Mesendoderm (in vitro differentiated cells): ENCODE measurements around the gene LMCD1.

Experiments
- DNase-seq: peaks from one replicate; pipeline ENCODE4 v3.0.0; 2013
- H2AK5ac ChIP-seq: 2 replicates; pipeline ENCODE4 v1.6.1; 2013; ENCODE audit warnings: low read length, inconsistent platforms
- H2BK120ac ChIP-seq: 2 replicates; pipeline ENCODE4 v1.6.1; 2013; ENCODE audit warnings: low read depth, mild to moderate bottlenecking, low read length, moderate library complexity, mixed read lengths
- H2BK15ac ChIP-seq: replicated peaks from 2 replicates; pipeline ENCODE4 v1.6.1; 2013; ENCODE audit warnings: low read depth, mild to moderate bottlenecking, moderate library complexity
- H2BK5ac ChIP-seq: 2 replicates; pipeline ENCODE4 v1.6.1; 2013; ENCODE audit warnings: low read length, inconsistent platforms
- H3K18ac ChIP-seq: 2 replicates; pipeline ENCODE4 v1.6.1; 2013; ENCODE audit warnings: mild to moderate bottlenecking, low read length, mixed read lengths
- H3K23ac ChIP-seq: one replicate; pipeline ENCODE4 v1.6.1; 2013; ENCODE audit warnings: low read length
- H3K27ac ChIP-seq: 2 replicates; pipeline ENCODE4 v1.5.1; 2013; ENCODE audit warnings: low read depth, mild to moderate bottlenecking, inconsistent platforms, low read length, moderate library complexity
- H3K27me3 ChIP-seq: 2 replicates; pipeline ENCODE4 v1.6.1; 2013; ENCODE audit warnings: low read length, control low read depth, mild to moderate bottlenecking, inconsistent platforms; ENCODE audit not compliant: insufficient read depth, poor library complexity
- H3K36me3 ChIP-seq: 2 replicates; pipeline ENCODE4 v1.6.1; 2013; ENCODE audit warnings: low read length, inconsistent platforms; ENCODE audit not compliant: control insufficient read depth, insufficient read depth
- H3K4ac ChIP-seq: one replicate; pipeline ENCODE4 v1.6.1; 2013; ENCODE audit warnings: low read depth, mild to moderate bottlenecking, low read length, moderate library complexity
- H3K4me1 ChIP-seq: 2 replicates; pipeline ENCODE4 v1.6.1; 2013; ENCODE audit warnings: low read depth, low read length, inconsistent platforms; ENCODE audit not compliant: control insufficient read depth
- H3K4me2 ChIP-seq: 2 replicates; pipeline ENCODE4 v1.6.1; 2013; ENCODE audit warnings: low read length
- H3K4me3 ChIP-seq: 2 replicates; pipeline ENCODE4 v1.5.1; 2013; ENCODE audit warnings: mild to moderate bottlenecking, low read length
- H3K56ac ChIP-seq: one replicate; pipeline ENCODE4 v1.6.1; 2013; ENCODE audit warnings: low read length
- H3K79me1 ChIP-seq: 2 replicates; pipeline ENCODE4 v1.6.1; 2013; ENCODE audit warnings: low read length, inconsistent platforms
- H3K79me2 ChIP-seq: 2 replicates; pipeline ENCODE4 v1.6.1; 2013; ENCODE audit warnings: mild to moderate bottlenecking, low read length; ENCODE audit not compliant: control insufficient read depth, insufficient read depth
- H3K9ac ChIP-seq: 2 replicates; pipeline ENCODE4 v1.6.1; 2013; ENCODE audit warnings: low read length, inconsistent platforms
- H4K5ac ChIP-seq: one replicate; pipeline ENCODE4 v1.6.1; 2013; ENCODE audit warnings: low read length
- H4K8ac ChIP-seq: one replicate; pipeline ENCODE4 v1.6.1; 2013; ENCODE audit warnings: low read depth, mild to moderate bottlenecking, control low read depth, low read length, moderate library complexity
- WGBS: extraction: QIAGEN DNeasy Blood & Tissue Kit; methylation state at CpG from one replicate; pipeline ENCODE4 v1.1.7; 2013; ENCODE audit warnings: low lambda C conversion rate, missing lambda C conversion rate; ENCODE audit not compliant: insufficient coverage; ENCODE audit errors: extremely low coverage; 5-methylcytosine and 5-hydroxymethylcytosine counted together

LMCD1 gene

DNA sequence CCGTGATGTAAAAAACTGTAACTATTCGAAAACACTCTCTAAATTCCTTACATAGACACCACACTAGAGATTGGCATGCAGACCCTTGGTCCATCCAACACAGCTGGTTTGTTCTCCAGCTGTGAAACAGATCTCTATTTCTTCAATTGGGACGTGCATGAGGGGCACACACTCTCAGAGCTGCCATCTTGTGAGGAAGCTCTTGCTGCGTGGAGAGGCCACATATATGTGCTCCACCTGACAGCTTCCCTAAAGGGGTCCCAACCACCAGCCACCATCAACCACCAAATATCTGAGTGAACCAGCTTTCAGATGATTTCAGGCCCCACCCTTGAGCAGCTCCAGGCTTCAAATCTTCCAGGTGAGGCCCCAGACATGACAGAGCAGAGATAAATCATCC, 117.3 kb downstream of the LMCD1 start:
- no CpG with 5 or more reads among the region's 4 CpGs for WGBS

DNA sequence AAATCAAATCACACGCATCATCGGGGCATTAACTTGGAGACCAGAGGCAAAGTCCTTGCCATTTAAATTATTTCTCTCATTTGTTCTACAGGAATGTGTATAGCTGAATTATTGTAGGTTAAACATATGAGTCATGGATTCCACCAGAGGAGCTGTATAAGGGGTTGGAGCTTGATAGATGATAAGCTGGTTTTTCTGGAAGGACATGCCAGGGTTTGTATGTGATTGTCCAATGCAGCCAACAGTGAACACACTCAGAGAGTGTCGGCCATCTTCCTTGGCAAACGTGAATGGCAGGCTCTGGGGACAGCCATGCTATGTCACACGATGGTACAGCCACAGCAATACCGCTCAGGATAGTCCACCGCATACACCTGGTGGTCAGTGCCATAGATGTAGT, 117.9 kb downstream of the LMCD1 start:
- no peak overlapping the region for H2BK15ac ChIP-seq
- no peak overlapping the region for H3K18ac ChIP-seq
- DNase-seq: no peak
- H2BK5ac ChIP-seq: no peak overlapping the region
- no peak overlapping the region for H4K8ac ChIP-seq
- no peaks in the 10 kb centered on the region for H3K79me2 ChIP-seq
- H3K56ac ChIP-seq: no peak overlapping the region
- no peaks in the 10 kb centered on the region for H3K36me3 ChIP-seq
- no CpG with 5 or more reads among the region's 7 CpGs for WGBS
- H3K23ac ChIP-seq: no peak overlapping the region
- H3K4me3 ChIP-seq: no peak overlapping the region
- H3K27me3 ChIP-seq: no peaks in the 10 kb centered on the region
- no peak overlapping the region for H3K4me2 ChIP-seq
- no peak overlapping the region for H3K27ac ChIP-seq
- H4K5ac ChIP-seq: no peak overlapping the region
- no peak overlapping the region for H3K9ac ChIP-seq
- peaks cover 5% of the 10 kb centered on the region for H3K4me1 ChIP-seq
- no peak overlapping the region for H2BK120ac ChIP-seq
- no peak overlapping the region for H2AK5ac ChIP-seq
- H3K79me1 ChIP-seq: no peaks in the 10 kb centered on the region
- H3K4ac ChIP-seq: no peak overlapping the region

More for the DNA sequence above, 117.3 kb downstream of the LMCD1 start:
- no peak for DNase-seq
- H3K27ac ChIP-seq: no peak overlapping the region
- no peaks in the 10 kb centered on the region for H3K27me3 ChIP-seq
- H2BK120ac ChIP-seq: no peak overlapping the region
- no peak overlapping the region for H2BK15ac ChIP-seq
- no peak overlapping the region for H3K4me3 ChIP-seq
- peaks cover 5% of the 10 kb centered on the region for H3K4me1 ChIP-seq
- no peak overlapping the region for H4K8ac ChIP-seq
- H3K56ac ChIP-seq: no peak overlapping the region
- no peak overlapping the region for H3K9ac ChIP-seq
- H3K4ac ChIP-seq: no peak overlapping the region
- no peak overlapping the region for H3K4me2 ChIP-seq
- H3K18ac ChIP-seq: no peak overlapping the region
- H3K79me1 ChIP-seq: no peaks in the 10 kb centered on the region
- no peak overlapping the region for H2BK5ac ChIP-seq
- H3K36me3 ChIP-seq: no peaks in the 10 kb centered on the region
- H3K79me2 ChIP-seq: no peaks in the 10 kb centered on the region
- H2AK5ac ChIP-seq: no peak overlapping the region
- H3K23ac ChIP-seq: no peak overlapping the region
- H4K5ac ChIP-seq: no peak overlapping the region

DNA sequence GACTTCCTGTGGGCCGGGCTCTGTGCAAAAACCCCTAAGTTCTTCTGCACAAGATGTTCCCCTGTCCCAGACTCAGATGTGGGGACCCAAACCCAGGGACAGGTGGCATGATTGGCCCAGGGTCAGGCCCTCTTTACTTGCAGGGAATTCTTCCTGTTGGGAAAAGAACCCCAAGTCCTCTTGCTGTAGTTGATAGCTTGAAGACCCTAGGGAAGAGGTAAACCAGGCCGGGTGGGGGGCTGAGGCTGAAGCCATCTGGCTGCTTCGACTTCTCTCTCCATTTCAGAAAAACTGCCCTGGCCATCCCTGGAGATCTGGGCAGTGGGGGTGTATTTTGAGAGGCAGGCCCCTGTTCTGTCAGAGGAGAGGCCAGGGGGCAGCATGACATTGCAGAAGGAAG, 119.5 kb downstream of the LMCD1 start:
- Histone ChIP-seq H3K18ac (no peak overlapping the region), H3K36me3 (no peaks in the 10 kb centered on the region), H2BK120ac (no peak overlapping the region), H3K56ac (no peak overlapping the region), H3K27ac (no peak overlapping the region), H2BK5ac (no peak overlapping the region), H3K27me3 (no peaks in the 10 kb centered on the region), H3K23ac (no peak overlapping the region), H4K8ac (no peak overlapping the region), H3K79me1 (no peaks in the 10 kb centered on the region), H3K9ac (no peak overlapping the region), H2BK15ac (no peak overlapping the region), H3K4ac (no peak overlapping the region), H2AK5ac (no peak overlapping the region), H3K4me1 (peaks cover 5% of the 10 kb centered on the region), H3K79me2 (no peaks in the 10 kb centered on the region), H3K4me3 (no peak overlapping the region), H3K4me2 (no peak overlapping the region), H4K5ac (no peak overlapping the region)
- WGBS: no CpG with 5 or more reads among the region's 3 CpGs
- no peak for DNase-seq

DNA sequence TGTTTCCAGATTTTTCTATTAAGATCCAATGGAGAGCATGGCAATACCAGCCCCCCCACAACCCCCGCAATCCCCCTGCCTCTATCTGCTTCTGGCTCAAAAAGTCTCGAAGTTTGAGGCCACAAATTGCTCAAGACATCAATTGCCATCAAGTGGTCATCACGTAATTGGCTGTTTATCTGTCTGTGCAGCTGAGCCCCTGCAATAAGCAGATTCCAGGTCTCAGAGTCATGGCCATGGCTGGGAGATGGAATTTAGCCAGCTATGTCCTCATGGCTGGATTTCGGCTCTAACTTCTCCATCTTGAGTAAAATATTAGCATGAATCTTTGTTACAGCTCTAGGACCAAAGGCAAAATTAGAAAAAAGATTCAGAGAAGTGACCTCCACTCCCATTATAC, 120.2 kb downstream of the LMCD1 start:
- H3K27me3 ChIP-seq: no peaks in the 10 kb centered on the region
- no peak overlapping the region for H3K56ac ChIP-seq
- no peak overlapping the region for H4K5ac ChIP-seq
- H3K79me2 ChIP-seq: no peaks in the 10 kb centered on the region
- H2BK5ac ChIP-seq: no peak overlapping the region
- H3K79me1 ChIP-seq: no peaks in the 10 kb centered on the region
- no peak overlapping the region for H3K9ac ChIP-seq
- no peak overlapping the region for H3K27ac ChIP-seq
- H3K23ac ChIP-seq: no peak overlapping the region
- no peak overlapping the region for H3K4me3 ChIP-seq
- H2BK15ac ChIP-seq: no peak overlapping the region
- DNase-seq: no peak
- WGBS: no CpG with 5 or more reads among the region's 4 CpGs
- no peak overlapping the region for H4K8ac ChIP-seq
- H3K4me2 ChIP-seq: no peak overlapping the region
- no peak overlapping the region for H2BK120ac ChIP-seq
- no peak overlapping the region for H3K18ac ChIP-seq
- no peak overlapping the region for H3K4ac ChIP-seq
- no peaks in the 10 kb centered on the region for H3K36me3 ChIP-seq
- H3K4me1 ChIP-seq: peaks cover 5% of the 10 kb centered on the region
- no peak overlapping the region for H2AK5ac ChIP-seq

DNA sequence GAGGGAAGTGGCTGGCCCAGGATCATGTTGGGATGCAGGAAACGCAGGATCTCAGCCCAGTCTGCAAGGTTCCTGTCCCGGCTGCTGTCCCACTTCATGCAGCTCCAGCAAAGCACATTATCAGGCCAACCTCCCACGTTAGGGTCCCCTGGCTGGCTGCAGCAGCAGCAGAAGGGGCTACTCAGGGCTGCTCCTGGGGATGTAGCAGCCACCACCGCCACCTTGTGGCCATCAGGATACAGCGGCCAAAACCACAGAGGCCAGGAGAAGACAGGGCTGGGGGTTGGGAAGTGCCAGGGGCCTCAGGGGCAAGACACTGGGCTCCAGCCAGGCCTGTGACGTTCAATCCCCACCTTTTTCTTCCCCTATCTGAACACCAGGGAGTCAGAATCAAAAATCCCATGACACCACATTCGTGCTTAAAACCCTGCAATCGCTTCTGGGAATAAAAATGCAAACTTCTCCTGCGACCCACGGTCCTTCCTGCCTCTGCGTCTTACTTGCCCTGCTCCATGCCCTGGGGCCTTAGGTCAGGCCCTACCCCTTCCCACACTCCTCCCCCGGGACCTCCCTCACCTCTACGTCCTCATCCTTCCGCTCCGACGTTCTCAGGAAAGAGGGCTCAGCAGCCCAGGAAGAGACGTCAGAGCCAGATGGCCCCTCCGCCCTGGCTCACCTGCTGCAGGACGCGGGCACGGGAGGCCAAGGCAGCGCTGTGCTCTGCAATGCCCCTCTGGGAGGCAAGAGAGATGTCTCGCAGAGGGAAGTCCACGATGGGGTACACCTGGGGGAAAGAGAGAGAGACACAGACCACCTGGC, 121.5 kb downstream of the LMCD1 start:
- Histone ChIP-seq H3K4me1 (peaks cover 5% of the 10 kb centered on the region), H3K4me2 (peak overlapping the region; percentile 14), H3K23ac (no peak overlapping the region), H3K56ac (peak overlapping the region; percentile 29), H2AK5ac (no peak overlapping the region), H2BK15ac (no peak overlapping the region), H3K18ac (no peak overlapping the region), H3K27ac (no peak overlapping the region), H4K8ac (no peak overlapping the region), H3K79me2 (no peaks in the 10 kb centered on the region), H2BK5ac (no peak overlapping the region), H3K79me1 (no peaks in the 10 kb centered on the region), H3K27me3 (no peaks in the 10 kb centered on the region), H4K5ac (no peak overlapping the region), H3K9ac (peak overlapping the region; percentile 24), H3K4me3 (no peak overlapping the region), H3K36me3 (no peaks in the 10 kb centered on the region), H2BK120ac (no peak overlapping the region), H3K4ac (no peak overlapping the region)
- no CpG with 5 or more reads among the region's 24 CpGs for WGBS
- DNase-seq: peak; percentile 90

- H3K79me1 ChIP-seq: no peaks in the 10 kb centered on the region
- no peak overlapping the region for H4K5ac ChIP-seq
- H2BK15ac ChIP-seq: no peak overlapping the region
- H3K9ac ChIP-seq: no peak overlapping the region
- no peak overlapping the region for H3K56ac ChIP-seq
- H3K4me3 ChIP-seq: no peak overlapping the region
- no peak overlapping the region for H3K23ac ChIP-seq
- H3K79me2 ChIP-seq: no peaks in the 10 kb centered on the region
- no peak for DNase-seq
- no peak overlapping the region for H2AK5ac ChIP-seq
- no peak overlapping the region for H2BK120ac ChIP-seq
- no peak overlapping the region for H3K18ac ChIP-seq
- H2BK5ac ChIP-seq: no peak overlapping the region
- H3K27me3 ChIP-seq: no peaks in the 10 kb centered on the region
- WGBS: no CpG with 5 or more reads among the region's 14 CpGs
- no peaks in the 10 kb centered on the region for H3K36me3 ChIP-seq
- H3K4me2 ChIP-seq: no peak overlapping the region
- H3K4ac ChIP-seq: no peak overlapping the region
- no peak overlapping the region for H4K8ac ChIP-seq
- no peak overlapping the region for H3K27ac ChIP-seq
- peaks cover 5% of the 10 kb centered on the region for H3K4me1 ChIP-seq
Measured at GRCh38 chr3:8623741-8624140, 122.1 kb downstream of the LMCD1 start.
